ENCODE results near the gene AJUBA. TPM values are rescaled to one million over a fixed set of nuclear protein-coding genes. Genes with fewer than 3 reads are reported as not detected.
"Not testable (repeated sequence)": the region's sequence is repeated elsewhere in the genome, so short reads cannot be mapped to it uniquely, and the experiment has no call there.

Gene AJUBA
- polyA plus RNA-seq, 1 experiment: 77.0 TPM

DNA sequence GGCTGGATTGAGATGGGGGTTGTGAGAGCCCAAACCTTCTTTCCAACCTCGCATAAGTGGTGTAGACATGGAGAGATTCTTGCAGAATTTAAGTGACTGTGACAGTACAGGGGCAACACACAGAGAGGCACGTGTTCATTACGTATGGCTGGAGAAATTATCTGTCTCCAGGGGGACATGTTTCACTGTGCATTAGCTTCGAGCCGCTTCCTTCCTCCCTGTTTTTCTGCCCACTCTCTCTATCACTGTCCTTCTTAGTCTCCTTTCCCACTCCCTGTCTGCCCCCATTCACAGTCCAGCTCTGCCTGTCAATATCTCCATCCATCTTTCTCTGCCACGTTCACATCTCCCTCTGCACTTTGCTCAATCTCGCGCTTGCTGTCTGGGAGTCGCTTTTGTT, 39.1 kb upstream of the AJUBA start:
- H3K9me3 ChIP-seq (ENCODE audit: control insufficient read depth, insufficient read depth, low read length): no peaks in the 10 kb centered on the region

DNA sequence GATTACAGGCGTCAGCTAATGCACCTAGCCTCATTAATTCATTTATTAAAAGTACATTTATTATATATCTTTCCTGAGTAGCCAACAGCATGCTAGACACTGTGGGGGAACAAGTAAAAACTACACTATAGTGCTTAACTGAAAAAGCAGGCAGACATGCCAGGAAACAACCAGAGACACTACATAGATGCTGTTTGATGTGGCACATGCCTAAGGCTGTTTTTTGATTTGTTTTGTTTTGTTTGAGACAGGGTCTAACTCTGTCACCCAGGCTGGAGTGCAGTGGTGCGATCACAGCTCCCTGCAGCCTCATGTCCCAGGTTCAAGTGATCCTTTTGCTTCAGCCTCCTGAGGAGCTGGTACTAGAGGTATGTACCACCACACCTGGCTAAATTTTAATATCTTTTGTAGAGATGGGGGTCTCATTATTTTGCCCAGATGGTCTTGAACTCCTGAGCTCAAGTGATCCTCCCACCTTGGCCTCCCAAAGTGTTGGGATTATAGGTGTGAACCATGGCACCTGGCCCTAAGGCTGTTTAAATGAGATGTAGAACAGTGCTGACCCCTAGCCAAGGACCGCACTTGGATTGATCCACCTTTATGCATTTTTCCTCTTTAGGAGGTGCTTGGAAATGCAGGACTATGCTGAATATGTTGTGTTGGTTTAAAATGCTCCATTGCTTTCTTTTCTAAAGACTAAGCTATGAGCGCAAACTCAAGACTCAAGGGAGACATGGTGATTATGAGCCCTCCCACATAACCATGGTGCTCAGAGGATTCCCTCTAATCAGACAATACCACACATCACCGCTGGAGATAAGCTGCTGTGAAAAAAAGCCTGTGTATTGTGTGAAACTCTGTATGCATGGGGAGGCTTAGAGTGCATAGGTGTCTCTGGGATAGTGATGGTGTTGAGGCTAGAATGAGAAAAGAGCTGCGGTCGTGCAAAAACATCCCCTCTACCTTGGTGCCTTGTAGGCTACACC, 38.1 kb upstream of the AJUBA start:
- no peak overlapping the region for H3K4me3 ChIP-seq (ENCODE audit: low read depth, low read length)
- ChIA-PET CTCF (interaction anchor here (1.1 to 1.6 kb wide), 2 partner anchors 34 to 37 kb away, joined by 3 to 4 read pairs; no protein-coding TSS in a partner anchor), POLR2A (interaction anchor here (0.5 to 0.6 kb wide), 2 partner anchors 9 to 14 kb away, joined by 3 to 4 read pairs; no protein-coding TSS in a partner anchor)
- no peak for DNase-seq (ENCODE audit: low read depth, low spot score)
- TF ChIP-seq, protein P1, sequence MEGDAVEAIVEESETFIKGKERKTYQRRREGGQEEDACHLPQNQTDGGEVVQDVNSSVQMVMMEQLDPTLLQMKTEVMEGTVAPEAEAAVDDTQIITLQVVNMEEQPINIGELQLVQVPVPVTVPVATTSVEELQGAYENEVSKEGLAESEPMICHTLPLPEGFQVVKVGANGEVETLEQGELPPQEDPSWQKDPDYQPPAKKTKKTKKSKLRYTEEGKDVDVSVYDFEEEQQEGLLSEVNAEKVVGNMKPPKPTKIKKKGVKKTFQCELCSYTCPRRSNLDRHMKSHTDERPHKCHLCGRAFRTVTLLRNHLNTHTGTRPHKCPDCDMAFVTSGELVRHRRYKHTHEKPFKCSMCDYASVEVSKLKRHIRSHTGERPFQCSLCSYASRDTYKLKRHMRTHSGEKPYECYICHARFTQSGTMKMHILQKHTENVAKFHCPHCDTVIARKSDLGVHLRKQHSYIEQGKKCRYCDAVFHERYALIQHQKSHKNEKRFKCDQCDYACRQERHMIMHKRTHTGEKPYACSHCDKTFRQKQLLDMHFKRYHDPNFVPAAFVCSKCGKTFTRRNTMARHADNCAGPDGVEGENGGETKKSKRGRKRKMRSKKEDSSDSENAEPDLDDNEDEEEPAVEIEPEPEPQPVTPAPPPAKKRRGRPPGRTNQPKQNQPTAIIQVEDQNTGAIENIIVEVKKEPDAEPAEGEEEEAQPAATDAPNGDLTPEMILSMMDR (IDR thresholded peaks at IDR 0.05; ENCODE audit: low read depth, low read length): no peak
- no peaks in the 10 kb centered on the region for H3K27me3 ChIP-seq (ENCODE audit: control insufficient read depth, insufficient read depth, low read length)
- no peaks in the 10 kb centered on the region for H3K9me3 ChIP-seq (ENCODE audit: control insufficient read depth, insufficient read depth, low read length)
- no peak overlapping the region for H3K27ac ChIP-seq (ENCODE audit: low read depth, low read length)

More for the DNA sequence above, 39.1 kb upstream of the AJUBA start:
- ChIA-PET CTCF (interaction anchor here (0.6 to 1.6 kb wide), 3 partner anchors 35 to 285 kb away, joined by 3 to 4 read pairs (median 3); partner anchors contain the start of gene BCL2L2), POLR2A (no interaction called here)
- Histone ChIP-seq H3K27me3 (ENCODE audit: control insufficient read depth, insufficient read depth, low read length) (no peaks in the 10 kb centered on the region), H3K4me3 (ENCODE audit: low read depth, low read length) (no peak overlapping the region), H3K27ac (ENCODE audit: low read depth, low read length) (no peak overlapping the region)
- TF ChIP-seq, protein P1 (IDR thresholded peaks at IDR 0.05; ENCODE audit: low read depth, low read length): no peak
- no peak for DNase-seq (ENCODE audit: low read depth, low spot score)

GRCh38 chr14:23018107-23018506, 35.8 kb upstream of the AJUBA start:
- POLR2A ChIA-PET: no interaction called here
- Histone ChIP-seq H3K9me3 (ENCODE audit: control insufficient read depth, insufficient read depth, low read length) (no peaks in the 10 kb centered on the region), H3K27me3 (ENCODE audit: control insufficient read depth, insufficient read depth, low read length) (no peaks in the 10 kb centered on the region), H3K27ac (ENCODE audit: low read depth, low read length) (no peak overlapping the region), H3K4me3 (ENCODE audit: low read depth, low read length) (no peak overlapping the region)
- TF ChIP-seq, protein P1 (IDR thresholded peaks at IDR 0.05; ENCODE audit: low read depth, low read length): no peak
- CTCF ChIA-PET: interaction anchor here (0.6 to 1.0 kb wide), 2 partner anchors 23 to 59 kb away, joined by 3 read pairs; no protein-coding TSS in a partner anchor
- DNase-seq (ENCODE audit: low read depth, low spot score): no peak

DNA sequence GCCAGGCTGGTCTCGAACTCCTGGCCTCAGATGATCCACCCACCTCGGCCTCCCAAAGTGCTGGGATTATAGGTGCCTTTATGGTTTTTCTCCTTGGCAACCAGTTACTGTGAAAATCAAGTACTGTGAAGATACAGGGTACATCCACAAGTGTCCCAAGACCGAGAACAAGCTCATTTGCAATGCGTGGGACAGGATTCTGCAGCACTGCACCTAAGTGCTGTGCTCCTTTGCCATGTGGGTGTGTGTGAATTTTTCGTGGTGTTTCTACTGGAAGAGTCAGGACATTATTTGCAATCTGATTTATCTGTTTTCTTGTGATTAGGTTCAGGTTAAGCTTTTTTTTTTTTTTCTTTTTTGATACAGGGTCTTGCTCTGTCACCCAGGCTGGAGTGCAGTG, 34.7 kb upstream of the AJUBA start:
- DNase-seq (ENCODE audit: low read depth, low spot score): no peak
- TF ChIP-seq, protein P1 (IDR thresholded peaks at IDR 0.05; ENCODE audit: low read depth, low read length): no peak
- Histone ChIP-seq H3K4me3 (ENCODE audit: low read depth, low read length) (no peak overlapping the region), H3K27ac (ENCODE audit: low read depth, low read length) (no peak overlapping the region), H3K9me3 (ENCODE audit: control insufficient read depth, insufficient read depth, low read length) (no peaks in the 10 kb centered on the region), H3K27me3 (ENCODE audit: control insufficient read depth, insufficient read depth, low read length) (no peaks in the 10 kb centered on the region)
- ChIA-PET CTCF (interaction anchor here (0.6 to 1.6 kb wide), 4 partner anchors 22 to 460 kb away, joined by 4 to 6 read pairs (median 4); no protein-coding TSS in a partner anchor), POLR2A (no interaction called here)

GRCh38 chr14:23015618-23016017, 33.3 kb upstream of the AJUBA start:
- ChIA-PET POLR2A (no interaction called here), CTCF (interaction anchor here (0.7 to 2.3 kb wide), 2 partner anchors 21 to 61 kb away, joined by 3 to 7 read pairs; no protein-coding TSS in a partner anchor)
- Histone ChIP-seq H3K27ac (ENCODE audit: low read depth, low read length) (no peak overlapping the region), H3K27me3 (ENCODE audit: control insufficient read depth, insufficient read depth, low read length) (no peaks in the 10 kb centered on the region), H3K9me3 (ENCODE audit: control insufficient read depth, insufficient read depth, low read length) (no peaks in the 10 kb centered on the region), H3K4me3 (ENCODE audit: low read depth, low read length) (no peak overlapping the region)
- no peak for DNase-seq (ENCODE audit: low read depth, low spot score)
- TF ChIP-seq, protein P1 (IDR thresholded peaks at IDR 0.05; ENCODE audit: low read depth, low read length): no peak

GRCh38 chr14:23013749-23014054, 31.4 kb upstream of the AJUBA start:
- H3K4me3 ChIP-seq (ENCODE audit: low read depth, low read length); H3K27me3 ChIP-seq (ENCODE audit: control insufficient read depth, insufficient read depth, low read length); H3K27ac ChIP-seq (ENCODE audit: low read depth, low read length); DNase-seq (ENCODE audit: low read depth, low spot score); POLR2A ChIA-PET; H3K9me3 ChIP-seq (ENCODE audit: control insufficient read depth, insufficient read depth, low read length): not testable (repeated sequence)
- CTCF ChIA-PET: interaction anchor here (1.6 to 1.8 kb wide), 2 partner anchors 19 to 27 kb away, joined by 5 to 9 read pairs; no protein-coding TSS in a partner anchor

All from AG04450 (cell line).